HCEC 1CT (cell line): ENCODE results near the gene DNHD1.

Experiments used
- DNase-seq: peaks from one replicate; pipeline ENCODE4 v3.0.0-alpha.2; 2017

Gene DNHD1

GRCh38 chr11:6596239-6596877, 99.3 kb downstream of the DNHD1 start:
- no peak for DNase-seq

DNA sequence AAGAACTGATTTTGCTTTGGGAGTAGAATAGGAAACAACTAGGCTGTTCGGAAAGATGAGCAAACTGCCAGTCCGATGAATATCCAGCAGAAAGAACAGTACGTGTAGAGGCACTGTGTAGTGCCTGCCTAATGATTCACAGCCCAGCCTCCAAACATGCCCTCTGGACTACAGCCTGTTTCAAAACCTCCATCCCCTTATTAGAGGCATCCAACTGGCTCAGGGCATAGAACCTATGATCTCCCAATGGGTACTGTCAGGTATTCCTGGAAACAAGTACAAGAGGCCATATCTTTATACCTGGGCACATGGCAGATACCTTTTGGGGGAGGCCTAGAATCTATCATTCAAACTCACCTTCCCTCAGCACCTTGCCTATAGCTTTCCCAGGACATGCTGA, 101.5 kb downstream of the DNHD1 start:
- DNase-seq, result no peak

DNA sequence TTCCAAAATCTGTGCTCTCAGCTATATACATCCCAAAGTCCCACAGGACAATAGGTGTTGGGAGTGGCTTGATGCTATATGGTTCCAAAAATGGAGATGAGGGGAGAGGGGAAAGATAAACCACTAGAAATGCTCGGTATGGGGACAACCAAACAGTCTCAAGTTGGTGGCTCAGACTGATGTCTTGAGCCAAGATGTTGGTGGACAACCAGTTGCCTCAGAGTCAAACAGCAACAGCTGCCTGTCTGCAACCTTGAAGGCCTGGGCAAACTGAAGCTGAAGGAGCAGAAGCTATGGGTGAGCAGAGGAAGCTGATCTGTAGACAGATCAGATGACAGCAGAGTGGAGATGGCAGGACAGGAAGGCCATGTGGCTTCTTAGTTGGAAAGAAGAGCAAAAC, 102.4 kb downstream of the DNHD1 start:
- DNase-seq, result no peak

DNA sequence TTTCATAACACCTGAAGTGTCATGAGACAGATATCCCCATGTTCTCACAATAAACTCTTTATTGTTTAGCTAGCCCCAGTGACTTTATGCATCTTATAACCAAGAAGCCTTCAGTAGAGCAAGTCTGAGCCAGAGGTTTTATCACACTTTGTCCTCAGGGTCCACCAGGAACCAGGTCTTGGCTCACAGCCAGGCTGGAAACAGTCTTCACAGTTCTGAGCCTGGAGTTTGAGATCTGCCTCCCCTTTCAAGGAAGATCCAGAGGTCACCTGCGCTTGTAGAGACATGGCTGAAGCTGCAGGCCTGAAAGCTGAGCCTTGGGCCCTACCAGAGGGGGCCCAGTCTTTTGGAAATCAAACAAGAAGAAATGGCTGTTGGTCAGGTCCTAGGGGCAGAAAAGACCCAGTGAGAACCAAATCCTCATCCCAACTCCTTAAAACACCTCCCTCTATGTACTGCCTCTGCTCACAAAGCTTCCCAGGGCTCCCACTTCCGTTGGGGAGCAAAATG, 102.9 kb downstream of the DNHD1 start:
- DNase-seq, result no peak

DNA sequence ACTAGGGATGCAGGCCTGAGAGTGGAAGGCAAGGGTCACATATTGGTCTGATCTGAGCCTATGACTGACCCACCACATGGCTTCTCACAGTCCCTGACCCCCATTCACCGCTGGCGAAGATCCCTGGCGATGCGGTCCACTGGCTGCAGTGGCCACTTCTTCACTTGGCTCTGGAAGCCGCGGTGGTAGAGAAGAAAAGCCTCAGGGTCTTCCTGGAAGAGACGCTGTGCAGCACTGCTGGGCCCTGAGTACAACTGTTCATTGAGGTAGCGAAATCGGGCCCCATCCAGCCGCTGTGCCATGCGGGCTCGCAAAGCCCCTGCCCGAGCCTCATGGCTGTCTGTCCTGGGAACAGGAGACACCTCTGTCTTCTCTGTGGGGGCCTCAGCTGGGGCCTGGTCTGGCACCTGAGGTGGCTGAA, 104.0 kb downstream of the DNHD1 start:
- no peak for DNase-seq

GRCh38 chr11:6602096-6602940, 105.2 kb downstream of the DNHD1 start:
- DNase-seq, result no peak

GRCh38 chr11:6603287-6604080, 106.4 kb downstream of the DNHD1 start, which contains the start of the genes ILK and RRP8:
Gene ILK (plus strand): TSS chr11:6603774. CDS start chr11:6604272, 498 bp downstream.
Gene RRP8 (minus strand): TSS chr11:6603616. CDS start chr11:6603502, 114 bp downstream.
- peak; percentile 92 for DNase-seq

- DNase-seq, result peak; percentile 51
These were observed 107.1 kb downstream of the DNHD1 start for GRCh38 chr11:6604081-6604626.

GRCh38 chr11:6604790-6605189, 107.7 kb downstream of the DNHD1 start:
- no peak for DNase-seq

GRCh38 chr11:6606471-6607189, 109.5 kb downstream of the DNHD1 start:
- DNase-seq, result peak; percentile 98

GRCh38 chr11:6607190-6607795, 110.2 kb downstream of the DNHD1 start:
- no peak for DNase-seq

GRCh38 chr11:6608011-6608410, 110.9 kb downstream of the DNHD1 start:
- DNase-seq, result no peak

DNA sequence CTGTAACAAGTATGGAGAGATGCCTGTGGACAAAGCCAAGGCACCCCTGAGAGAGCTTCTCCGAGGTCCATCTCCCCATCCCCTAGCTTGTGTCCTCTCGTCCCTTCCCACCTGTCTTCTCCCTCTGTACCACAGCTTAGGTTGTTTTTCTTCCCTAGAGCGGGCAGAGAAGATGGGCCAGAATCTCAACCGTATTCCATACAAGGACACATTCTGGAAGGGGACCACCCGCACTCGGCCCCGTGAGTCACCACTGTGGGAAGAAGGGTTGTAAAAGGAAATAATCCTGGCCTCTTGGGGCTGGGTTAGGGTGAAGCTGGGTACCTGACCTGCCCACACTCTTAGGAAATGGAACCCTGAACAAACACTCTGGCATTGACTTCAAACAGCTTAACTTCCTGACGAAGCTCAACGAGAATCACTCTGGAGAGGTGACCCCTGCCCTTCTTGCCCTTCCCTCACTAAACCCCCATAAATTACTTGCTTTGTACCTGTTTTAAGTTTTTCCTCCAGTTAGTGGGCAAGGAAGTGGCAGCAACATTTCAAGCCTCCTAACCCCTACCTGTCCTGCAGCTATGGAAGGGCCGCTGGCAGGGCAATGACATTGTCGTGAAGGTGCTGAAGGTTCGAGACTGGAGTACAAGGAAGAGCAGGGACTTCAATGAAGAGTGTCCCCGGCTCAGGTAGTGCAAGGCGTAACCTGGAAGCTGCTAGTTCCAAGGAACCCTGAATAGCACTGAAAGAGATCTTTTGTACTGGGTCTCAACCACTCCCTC, 111.8 kb downstream of the DNHD1 start:
- peak; percentile 45 for DNase-seq

GRCh38 chr11:6609502-6610015, 112.5 kb downstream of the DNHD1 start:
- DNase-seq, result no peak

DNA sequence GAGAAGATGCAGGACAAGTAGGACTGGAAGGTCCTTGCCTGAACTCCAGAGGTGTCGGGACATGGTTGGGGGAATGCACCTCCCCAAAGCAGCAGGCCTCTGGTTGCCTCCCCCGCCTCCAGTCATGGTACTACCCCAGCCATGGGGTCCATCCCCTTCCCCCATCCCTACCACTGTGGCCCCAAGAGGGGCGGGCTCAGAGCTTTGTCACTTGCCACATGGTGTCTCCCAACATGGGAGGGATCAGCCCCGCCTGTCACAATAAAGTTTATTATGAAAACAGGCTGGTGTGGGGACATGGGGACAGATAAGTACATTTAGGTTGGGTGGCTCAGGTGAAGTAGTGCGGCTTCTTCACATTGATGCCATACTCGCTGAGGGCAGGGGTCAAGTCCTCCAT, 113.5 kb downstream of the DNHD1 start:
- no peak for DNase-seq

DNA sequence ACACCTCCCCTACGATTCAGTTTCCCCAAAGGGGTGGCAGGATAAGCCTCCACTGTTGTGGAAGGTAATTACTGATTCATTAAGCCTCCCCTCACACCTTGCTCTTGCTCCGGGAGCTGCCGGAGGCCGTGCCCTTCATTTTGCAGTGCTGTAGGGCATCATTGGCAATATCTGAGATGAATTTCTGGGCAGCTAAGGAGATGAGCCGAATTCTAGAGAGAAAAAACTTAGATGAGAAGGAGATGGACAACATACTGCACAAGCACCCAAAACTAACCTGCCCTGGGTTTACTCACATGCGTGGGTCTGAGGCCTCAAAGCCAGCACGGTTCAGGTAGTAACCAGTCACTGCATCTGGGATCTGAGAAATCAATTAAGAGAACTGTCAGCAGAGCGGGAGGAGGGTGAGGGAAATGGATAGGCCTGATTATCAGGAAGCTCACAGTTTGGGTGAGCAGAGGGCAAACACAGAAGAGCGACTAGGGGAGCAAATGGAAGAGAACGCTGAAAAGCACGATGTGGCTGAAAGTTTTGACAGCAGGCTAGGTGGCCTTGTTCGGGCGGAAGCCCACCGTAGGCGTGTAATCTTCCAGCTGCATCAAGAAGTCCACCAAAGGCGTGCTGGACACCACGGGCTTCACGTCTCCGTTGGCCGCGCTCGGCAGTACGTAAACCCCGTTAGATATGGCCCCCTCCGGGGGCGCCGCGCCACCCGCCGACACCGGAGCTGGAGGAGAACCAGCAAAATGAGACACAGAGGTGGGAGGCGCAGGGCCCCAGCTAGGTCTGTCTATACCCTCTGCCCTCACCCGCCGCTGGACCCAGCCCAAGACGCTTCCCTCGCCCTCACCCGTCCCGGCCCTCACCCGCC, 114.2 kb downstream of the DNHD1 start:
- DNase-seq, result peak; percentile 43

GRCh38 chr11:6611963-6612212, 114.8 kb downstream of the DNHD1 start:
- no peak for DNase-seq

- peak; percentile 97 for DNase-seq
These were observed 115.3 kb downstream of the DNHD1 start, which contains the start of gene TAF10 for GRCh38 chr11:6612213-6613041. Gene TAF10 (minus strand): TSS chr11:6612216. CDS start chr11:6612189, 27 bp downstream.

GRCh38 chr11:6613496-6613895, 116.4 kb downstream of the DNHD1 start:
- no peak for DNase-seq
